ENCODE measurements around the gene ZNF556. TPM values are rescaled to one million over a fixed set of nuclear protein-coding genes. Genes with fewer than 3 reads are reported as not detected.

Gene ZNF556
- total RNA-seq: not detected in 2 replicates

DNA sequence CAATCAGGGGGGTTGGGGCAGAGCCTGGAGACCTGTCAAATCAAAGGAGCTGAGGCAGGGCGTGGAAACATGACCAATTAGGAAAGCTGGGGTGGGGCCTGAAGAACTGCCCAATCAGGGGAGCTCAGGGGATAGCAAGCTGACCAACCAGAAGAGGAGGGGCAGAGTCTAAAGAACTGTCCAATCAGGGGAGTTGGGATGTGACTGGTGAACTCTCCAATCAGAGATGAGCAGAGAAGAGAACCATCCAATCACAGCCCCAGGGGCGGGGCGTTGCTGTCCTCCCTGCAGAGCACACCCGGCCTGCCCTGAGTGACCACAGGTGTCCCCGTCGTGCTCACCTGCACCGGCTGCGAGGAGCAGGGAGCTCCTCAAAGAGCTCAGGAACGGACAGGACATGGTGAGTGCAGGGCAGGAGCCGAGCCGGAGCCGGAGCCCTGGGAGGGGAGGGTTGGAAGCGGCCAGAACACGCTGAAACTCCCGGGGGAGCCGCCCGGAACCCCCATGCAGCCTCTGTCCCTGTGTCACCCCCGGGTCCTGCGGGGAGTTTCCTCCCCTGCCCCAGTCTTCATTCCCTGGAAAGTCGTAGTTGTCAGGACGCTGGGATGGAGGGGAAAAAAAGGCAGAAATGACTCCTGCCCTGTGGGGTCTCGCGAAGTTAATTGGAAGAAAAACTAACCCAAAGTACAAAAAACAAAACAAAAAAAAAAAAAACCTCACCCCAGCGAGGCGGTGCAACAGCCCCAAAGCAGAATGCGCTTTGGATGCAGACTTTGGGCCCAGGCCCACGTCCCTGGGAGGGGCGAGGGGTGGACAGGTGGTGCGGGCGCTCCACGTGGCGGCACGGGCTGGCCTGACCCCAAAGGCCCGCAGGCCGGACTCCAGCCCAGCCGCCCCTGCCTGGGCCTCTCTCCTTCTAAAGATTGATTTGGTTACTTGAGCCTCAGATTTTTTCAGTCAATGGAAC, at the start of gene ZNF556:
Gene ZNF556 (plus strand): TSS at position 311 of the 967 bp plus-strand sequence. CDS start 87 bp downstream, at position 398.

DNA sequence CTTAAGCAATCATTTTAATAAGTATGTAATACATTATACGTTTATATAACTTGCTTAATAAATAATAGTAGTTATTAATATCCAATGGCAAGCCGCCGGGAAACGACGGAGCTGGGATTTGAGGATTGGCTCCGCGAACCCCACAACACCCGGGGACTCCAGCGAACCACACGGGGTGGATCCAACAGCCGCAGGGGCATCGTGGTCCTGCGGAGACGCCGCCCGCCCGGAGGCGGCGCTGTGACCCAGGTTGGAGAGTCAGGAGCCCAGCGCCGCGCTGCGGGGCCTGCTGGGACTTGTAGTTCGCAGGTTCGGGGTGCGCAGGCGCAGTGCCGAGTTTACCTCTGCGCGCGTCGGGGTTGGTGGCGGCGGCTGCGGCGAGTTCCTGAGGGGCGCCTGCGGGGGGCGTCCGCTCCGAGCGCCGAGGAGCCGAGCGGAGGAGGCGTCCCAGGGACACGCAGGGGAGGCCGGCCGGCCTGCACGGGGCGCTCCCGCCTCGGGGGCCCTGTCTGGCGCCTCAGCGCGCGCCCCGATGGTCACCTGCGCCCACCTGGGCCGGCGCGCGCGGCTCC, 47.5 kb upstream of the ZNF556 start, which contains the start of gene ZNF554:
Gene ZNF554 (plus strand): TSS at position 329 of the 572 bp plus-strand sequence. CDS start 204 bp downstream, at position 533.

DNA sequence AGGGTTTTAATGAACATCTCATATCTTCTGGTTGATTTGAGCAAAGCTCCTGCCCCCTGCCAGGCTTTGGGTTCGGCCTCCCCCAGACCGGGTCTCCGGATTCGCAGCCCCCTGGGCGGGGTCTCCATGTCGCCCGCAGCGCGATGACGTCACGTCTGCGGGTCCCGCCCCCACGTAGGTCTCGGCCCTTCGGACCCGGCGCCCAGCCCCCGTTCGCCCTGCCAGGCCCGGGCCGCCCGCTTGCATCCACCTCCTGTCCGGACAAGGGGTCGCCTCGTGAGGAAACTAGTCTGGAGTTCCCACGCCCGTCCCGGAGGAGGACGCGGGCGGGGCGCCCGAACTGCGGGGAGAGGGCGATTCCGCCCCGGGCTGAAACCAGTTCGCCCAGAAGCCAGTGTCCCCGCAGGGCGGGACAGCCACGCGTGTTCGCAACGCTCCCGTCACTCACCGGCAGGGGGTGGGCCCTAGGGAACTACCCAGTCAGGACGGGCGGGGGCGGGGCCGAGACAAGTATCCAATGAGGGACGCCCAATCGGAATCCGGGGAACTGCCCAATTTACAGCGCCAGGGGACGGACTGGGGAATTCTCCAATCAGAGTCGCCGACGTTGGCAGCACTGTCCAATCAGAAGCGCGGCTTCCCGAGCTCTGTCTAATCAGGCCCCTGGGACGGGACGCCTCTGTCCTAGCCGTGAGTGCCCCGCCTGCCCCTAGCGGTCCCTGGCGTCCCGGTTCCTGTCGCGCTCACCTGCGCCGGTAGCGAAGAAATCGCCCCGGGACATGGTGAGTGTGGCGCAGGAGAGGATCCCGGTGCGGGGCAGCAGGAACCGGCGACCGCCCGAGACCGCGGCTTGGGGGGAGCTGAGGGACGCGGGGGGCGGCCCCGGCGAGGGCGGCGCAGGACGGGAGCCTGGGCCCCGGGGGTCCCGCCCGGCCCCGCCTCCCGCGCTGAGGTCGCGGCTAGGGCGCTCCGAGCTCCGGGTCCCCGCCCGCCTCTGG, 26.0 kb upstream of the ZNF556 start, which contains the start of gene ZNF555:
Gene ZNF555 (plus strand): TSS at position 682 of the 998 bp plus-strand sequence. CDS start 98 bp downstream, at position 780.

DNA sequence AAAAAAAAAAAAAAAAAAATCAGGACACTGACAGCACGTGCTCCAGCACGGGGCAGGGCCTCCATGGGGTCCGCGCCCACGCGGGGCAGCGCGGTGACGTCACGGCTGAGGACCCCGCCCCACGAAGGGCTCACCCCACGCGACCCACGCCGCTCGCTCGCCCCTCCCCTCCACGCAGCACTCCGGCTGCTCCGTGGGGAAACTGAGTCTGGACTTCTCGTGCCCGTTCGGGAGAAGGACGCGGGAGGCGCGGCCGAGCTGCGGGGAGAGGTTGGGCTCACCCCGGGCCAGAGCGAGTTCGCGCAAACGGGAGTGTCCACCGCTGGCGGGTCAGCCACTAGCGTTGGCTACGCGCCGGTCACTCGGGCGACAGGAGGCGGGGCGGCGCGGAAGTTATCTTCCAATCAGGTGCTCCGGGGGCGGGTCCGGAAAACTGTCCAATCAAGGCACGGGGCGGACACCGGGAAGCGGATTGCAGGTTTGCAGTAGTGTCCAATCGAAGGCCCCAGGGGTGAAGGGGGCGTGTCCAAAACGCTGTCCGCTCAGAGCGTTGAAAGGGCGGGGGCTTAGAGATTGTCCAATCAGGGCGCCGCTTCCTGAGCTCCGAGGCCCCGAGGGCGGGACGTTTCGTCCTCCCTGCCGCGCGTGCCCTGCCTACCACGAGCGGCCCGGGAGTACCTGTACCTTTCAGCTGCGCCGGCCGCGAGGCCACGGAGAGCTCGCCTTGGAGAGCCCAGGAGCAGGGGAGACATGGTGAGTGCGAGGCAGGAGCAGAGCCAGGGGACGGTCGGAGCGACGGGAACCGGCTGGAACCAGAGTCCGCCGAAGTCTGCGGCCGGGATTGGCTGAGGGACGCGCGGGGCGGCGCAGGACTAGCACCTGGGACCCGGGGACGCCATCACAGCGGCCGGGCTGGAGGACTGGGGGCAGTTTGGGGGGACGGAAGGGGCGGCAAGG, 33.4 kb downstream of the ZNF556 start, which contains the start of gene ZNF57:
Gene ZNF57 (plus strand): TSS at position 633 of the 957 bp plus-strand sequence. CDS start 118 bp downstream, at position 751.

Other genes with a start within 250 kb of the ZNF556 start
- 0.22 and 0.27 TPM in 2 replicates for gene GNG7, start 164.6 kb upstream of the ZNF556 start, total RNA-seq
- gene DIRAS1, start 146.0 kb upstream of the ZNF556 start, total RNA-seq: 0.13 and 0.14 TPM in 2 replicates
- gene SLC39A3, start 127.3 kb upstream of the ZNF556 start, total RNA-seq: 18.9 and 24.3 TPM in 2 replicates
- gene SGTA, start 84.1 kb upstream of the ZNF556 start, total RNA-seq: 68.1 and 68.2 TPM in 2 replicates
- 110 and 146 TPM in 2 replicates for gene THOP1, start 81.8 kb upstream of the ZNF556 start, total RNA-seq
- gene ZNF554, start 47.5 kb upstream of the ZNF556 start, total RNA-seq: 2.0 and 3.5 TPM in 2 replicates
- 6.0 TPM in 2 replicates for gene ZNF555, start 25.9 kb upstream of the ZNF556 start, total RNA-seq
- gene ZNF57, start 33.6 kb downstream of the ZNF556 start, total RNA-seq: 3.9 and 5.6 TPM in 2 replicates
- 5.0 and 5.6 TPM in 2 replicates for gene ZNF77, start 77.6 kb downstream of the ZNF556 start, total RNA-seq
- 0.93 and 1.6 TPM in 2 replicates for gene TLE6, start 110.2 kb downstream of the ZNF556 start, total RNA-seq
- 12.3 and 13.7 TPM in 2 replicates for gene TLE2, start 161.9 kb downstream of the ZNF556 start, total RNA-seq
- 146 and 209 TPM in 2 replicates for gene TLE5, start 195.2 kb downstream of the ZNF556 start, total RNA-seq
- gene GNA11, start 227.0 kb downstream of the ZNF556 start, total RNA-seq: 77.7 and 86.6 TPM in 2 replicates